Measurements from ENCODE around the gene LRRC17.
"Not testable (repeated sequence)": the region's sequence is repeated elsewhere in the genome, so short reads cannot be mapped to it uniquely, and the experiment has no call there.

The LRRC17 gene

DNA sequence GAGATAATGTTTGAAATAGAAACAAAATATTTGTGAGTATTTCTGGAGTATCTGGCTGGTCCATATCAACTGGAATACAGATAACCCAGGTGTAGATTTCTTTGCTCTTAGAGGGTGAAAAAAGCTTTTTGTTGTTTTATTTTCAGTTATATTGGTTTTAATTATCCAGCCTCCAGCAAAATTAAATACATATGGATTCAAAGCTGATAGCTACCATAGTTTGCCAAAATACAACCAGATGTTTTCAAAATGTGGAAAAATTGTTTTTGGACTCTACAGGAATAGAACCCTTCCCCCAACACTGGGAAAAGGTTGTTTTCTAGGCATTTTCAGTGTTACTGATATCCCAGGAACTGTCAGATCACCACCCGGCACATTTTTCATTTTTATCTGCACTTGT lies 30.1 kb downstream of the LRRC17 start:
- no peak for DNase-seq (ENCODE audit: low read depth)

DNA sequence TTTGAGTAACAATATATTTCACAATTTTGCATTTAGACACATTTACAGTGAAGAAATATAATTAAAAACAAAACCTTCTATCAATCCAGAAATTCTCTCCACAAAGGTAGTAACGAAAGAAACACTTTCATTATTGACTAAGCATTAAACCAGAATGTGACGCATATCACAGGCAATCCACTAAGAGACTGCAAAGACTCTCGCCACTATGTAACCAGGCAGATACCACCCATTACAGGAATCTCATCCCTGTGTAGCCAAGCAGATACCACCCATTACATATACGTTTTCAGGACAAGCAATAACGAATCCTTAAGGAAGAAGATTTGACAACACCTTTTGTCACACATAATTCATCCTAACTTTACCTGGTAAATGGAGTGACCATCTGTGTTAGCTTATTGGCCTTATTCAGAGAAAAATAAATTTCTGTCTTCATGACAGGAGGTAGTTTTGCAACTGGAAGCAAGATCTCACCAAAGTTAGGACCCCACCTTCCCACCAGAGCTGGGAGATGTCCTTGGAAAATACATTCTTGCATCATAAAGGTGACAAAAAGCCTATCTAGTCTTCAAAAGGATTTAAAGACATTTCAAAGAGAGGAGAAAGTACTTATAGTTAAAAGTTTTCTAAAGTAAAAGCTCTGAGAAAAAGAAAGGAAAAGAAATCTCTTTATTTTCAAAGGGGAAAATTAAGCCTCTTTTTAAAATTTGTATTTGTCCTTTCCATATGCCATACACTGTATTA lies 30.8 kb downstream of the LRRC17 start:
- no peak for DNase-seq (ENCODE audit: low read depth)

DNA sequence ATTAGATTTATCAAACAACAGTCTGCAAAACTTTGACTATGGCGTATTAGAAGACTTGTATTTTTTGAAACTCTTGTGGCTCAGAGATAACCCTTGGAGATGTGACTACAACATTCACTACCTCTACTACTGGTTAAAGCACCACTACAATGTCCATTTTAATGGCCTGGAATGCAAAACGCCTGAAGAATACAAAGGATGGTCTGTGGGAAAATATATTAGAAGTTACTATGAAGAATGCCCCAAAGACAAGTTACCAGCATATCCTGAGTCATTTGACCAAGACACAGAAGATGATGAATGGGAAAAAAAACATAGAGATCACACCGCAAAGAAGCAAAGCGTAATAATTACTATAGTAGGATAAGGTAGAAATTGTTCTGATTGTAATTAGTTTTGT lies 31.4 kb downstream of the LRRC17 start:
- DNase-seq (ENCODE audit: low read depth) = no peak

DNA sequence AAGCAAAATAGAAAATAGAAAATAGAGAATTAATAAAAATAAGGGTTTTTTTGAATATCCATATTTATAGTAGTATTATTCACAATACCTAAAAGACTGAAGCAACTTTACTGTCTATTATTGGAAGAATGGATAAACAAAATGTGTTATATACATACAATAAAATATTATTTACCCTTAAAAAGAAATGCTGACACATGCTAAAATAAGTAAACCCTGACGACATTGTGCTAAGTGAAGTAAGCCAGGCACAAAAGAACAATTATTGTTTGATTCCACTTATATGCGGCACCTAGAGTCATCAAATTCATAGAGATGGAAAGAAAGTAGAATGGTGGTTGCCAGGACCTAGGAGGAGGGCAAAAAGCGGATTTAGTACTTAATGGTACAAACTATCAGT lies 39.0 kb downstream of the LRRC17 start:
- no peak for DNase-seq (ENCODE audit: low read depth)

DNA sequence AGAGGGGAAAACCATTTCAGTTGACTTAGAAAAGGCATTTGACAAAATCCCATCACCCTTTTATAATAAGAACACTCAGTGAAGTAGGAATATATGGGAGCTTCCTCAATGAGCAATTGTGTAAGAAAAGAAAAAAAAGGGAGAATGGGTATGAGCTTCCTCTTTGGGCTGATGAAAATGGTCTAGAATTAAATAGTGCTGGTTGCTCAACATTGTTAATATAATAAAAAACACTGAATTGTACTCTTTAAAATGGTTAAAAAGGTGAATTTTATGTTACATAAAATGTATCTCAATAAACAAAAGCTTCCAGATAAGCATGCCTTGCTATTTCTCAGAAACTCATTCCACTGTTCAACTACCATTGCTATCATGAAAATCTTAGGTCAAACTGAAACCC lies 40.6 kb downstream of the LRRC17 start:
- DNase-seq (ENCODE audit: low read depth) = no peak

DNA sequence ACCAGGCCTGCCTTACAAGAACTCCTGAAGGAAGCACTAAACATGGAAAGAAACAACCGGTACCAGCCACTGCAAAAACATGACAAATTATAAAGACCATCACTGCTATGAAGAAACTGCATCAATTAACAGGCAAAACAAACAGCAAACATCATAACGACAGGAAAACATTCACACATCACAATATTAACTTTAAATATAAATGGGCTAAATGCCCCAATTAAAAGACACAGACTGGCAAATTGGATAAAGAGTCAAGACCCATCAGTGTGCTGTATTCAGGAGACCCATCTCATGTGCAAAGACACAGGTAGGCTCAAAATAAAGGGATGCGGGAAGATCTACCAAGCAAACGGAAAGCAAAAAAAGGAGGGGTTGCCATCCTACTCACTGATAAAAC lies 41.6 kb downstream of the LRRC17 start:
- not testable (repeated sequence) for DNase-seq (ENCODE audit: low read depth)

DNA sequence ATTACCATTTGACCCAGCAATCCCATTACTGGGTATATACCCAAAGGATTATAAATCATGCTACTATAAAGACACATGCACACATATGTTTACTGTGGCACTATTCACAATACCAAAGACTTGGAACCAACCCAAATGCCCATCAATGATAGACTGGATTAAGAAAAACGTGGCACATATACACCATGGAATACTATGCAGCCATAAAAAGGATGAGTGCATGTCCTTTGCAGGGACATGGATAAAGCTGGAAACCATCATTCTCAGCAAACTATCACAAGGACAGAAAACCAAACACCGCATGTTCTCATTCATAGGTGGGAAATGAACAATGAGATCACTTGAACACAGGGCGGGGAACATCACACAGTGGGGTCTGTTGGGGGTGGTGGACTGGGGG lies 45.2 kb downstream of the LRRC17 start:
- not testable (repeated sequence) for DNase-seq (ENCODE audit: low read depth)

DNA sequence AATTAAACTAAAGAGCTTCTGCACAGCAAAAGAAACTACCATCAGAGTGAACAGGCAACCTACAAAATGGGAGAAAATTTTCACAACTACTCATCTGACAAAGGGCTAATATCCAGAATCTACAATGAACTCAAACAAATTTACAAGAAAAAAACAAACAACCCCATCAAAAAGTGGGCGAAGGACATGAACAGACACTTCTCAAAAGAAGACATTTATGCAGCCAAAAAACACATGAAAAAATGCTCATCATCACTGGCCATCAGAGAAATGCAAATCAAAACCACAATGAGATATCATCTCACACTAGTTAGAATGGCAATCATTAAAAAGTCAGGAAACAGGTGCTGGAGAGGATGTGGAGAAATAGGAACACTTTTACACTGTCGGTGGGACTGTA lies 49.2 kb downstream of the LRRC17 start:
- not testable (repeated sequence) for DNase-seq (ENCODE audit: low read depth)

DNA sequence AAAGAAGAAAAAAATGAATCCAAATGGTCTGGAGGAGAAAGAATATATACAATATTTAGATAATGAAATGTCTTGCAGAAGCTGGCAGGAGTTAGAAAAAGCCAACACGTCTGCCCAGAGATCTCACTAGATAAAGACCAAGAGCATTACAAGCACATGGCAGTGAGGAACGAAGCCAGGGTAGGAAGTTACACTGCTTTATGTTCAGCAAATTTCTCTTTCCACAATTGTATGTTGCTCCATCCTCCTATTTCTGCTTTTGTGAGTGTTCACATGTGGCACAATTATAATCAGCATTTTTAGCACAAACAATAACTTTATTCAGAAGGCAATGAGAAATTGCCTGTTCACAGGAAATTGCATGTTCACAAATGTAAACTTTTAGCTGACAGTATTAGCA lies 53.7 kb downstream of the LRRC17 start:
- DNase-seq (ENCODE audit: low read depth) = no peak

DNA sequence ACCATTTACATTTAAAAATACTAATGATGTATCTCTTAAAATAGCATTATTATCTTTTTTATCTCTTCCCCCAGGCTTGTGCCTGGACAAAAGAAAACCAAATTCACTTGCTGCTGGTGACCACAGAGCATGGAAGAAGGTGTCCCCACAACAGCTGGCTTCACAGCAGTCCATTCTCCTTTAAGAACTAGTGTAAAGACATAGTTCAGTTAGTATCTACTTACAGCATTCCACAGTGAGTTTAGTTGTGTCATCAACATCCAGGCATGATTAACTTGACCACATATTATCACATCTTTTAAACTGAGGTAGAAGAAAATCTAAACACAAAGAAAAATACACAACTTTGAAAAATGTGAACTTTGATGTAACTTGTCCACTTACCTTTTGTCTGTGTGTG lies 55.0 kb downstream of the LRRC17 start:
- DNase-seq (ENCODE audit: low read depth) = peak; percentile 55

DNA sequence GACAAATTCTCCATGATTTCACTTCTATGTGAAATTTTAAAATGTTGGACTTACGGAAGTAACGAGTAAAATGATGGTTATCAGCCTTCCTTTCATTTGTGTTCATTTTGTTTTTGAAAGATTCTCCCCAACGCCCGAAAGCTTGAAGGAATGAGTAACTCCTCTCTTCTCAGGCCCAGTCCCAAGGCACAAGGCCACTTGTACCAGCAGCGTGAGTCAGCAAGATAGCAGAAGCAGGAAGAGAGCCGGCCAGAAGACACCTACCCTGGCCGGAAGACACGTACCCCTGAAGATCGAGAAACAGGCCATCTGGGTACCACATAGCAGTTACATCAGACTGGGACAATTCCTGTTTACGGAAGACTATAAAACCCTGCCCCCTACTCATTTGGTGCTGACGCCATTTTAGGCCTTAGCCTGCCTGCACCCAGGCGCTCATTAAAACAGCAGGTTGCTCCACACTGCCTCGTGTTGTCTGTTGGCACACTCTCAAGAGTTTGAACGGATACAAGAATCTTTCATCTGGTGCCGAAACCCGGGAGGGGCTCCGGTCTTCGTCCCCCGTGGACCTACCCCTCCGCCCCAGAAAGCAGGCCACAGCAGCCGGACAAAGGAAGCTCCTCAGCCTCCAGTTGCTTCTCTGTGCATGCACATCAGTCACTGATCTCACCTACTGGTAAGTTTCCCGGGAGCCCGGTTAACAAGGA lies 60.4 kb downstream of the LRRC17 start:
- DNase-seq (ENCODE audit: low read depth) = no peak

DNA sequence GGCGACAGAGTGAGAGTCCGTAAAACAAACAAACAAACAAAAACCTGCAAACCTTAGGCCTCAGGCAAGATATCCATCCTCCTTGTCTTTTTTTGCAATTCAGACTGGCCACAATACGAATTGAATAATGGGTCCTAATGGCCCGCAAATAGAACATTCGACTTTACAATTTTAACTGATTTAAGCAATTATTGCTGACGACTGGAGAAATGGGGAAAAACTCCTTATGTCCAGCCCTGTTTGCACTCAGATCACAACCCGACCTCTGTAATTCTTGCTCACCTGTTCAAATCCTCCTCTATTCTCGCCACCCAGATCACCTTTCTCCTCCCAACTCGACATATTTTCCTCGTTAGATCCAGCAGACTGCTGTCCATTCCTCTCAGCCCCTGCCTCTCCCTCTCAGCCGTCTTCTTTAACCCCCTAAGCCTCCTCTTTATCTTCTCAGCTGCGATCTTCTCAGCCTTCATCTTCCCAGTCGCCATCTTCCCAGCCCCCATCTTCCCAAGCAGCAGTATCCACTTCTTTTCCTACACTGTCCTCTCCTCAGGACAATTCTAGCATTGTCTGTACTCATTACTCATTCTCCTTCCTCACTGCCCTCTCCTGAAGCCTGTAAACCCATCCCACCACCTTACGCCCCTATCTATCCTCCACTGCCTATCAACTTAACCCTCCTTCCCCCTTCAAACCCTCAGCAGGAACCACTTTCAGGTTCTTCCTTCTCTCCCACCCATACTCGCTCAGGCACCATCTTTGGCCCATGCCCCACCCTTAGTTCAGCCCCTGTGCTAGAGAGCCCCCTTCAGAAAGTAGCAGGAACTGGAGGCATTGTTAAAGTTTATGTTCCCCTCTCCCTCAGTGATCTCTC lies 61.8 kb downstream of the LRRC17 start:
- DNase-seq (ENCODE audit: low read depth) = no peak

DNA sequence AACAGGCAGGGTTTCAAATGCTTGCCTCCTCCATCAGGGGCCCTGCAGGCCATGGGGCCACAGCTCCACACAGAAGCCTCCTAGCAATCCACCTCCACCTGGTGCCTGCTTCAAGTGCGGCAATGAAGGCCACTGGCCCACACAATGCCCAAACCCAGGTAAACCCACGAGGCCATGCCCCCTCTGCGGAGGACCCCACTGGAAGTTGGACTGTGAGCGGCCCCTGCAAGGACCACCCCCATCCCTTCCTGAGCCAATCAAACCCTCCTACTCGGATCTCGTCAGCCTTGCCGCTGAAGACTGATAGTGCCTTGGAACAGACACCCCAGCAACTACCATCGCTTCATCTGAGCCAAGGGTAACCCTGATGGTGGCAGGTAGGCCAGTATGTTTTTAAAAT lies 63.1 kb downstream of the LRRC17 start:
- no peak for DNase-seq (ENCODE audit: low read depth)

DNA sequence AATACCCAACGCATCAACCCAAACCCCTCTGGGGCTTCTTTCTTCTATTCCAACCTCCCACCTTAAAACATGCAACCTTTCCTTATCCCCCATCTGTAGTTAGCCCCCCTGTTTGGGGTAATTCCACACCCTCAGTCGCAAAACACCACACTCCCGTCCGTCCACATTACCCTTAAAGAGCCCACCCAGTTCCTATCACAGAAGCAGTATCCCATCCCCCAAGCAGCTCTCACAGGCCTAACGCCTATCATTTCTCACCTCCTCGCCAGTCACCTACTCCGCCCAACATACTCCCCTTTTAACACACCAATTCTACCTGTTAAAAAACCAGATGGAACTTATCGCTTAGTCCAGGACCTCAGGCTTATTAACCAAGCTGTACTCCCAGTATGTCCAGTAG lies 63.7 kb downstream of the LRRC17 start:
- DNase-seq (ENCODE audit: low read depth) = no peak

DNA sequence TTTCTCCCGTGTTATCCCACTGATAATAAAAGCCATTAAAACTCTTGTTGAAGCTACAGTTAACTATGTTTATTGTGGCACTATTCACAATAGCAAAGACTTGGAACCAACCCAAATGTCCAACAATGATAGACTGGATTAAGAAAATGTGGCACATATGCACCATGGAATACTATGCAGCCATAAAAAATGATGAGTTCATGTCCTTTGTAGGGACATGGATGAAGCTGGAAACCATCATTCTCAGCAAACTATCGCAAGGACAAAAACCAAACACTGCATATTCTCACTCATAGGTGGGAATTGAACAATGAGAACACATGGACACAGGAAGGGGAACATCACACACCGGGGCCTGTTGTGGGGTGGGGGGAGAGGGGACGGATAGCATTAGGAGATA lies 64.8 kb downstream of the LRRC17 start:
- DNase-seq (ENCODE audit: low read depth) = not testable (repeated sequence)

DNA sequence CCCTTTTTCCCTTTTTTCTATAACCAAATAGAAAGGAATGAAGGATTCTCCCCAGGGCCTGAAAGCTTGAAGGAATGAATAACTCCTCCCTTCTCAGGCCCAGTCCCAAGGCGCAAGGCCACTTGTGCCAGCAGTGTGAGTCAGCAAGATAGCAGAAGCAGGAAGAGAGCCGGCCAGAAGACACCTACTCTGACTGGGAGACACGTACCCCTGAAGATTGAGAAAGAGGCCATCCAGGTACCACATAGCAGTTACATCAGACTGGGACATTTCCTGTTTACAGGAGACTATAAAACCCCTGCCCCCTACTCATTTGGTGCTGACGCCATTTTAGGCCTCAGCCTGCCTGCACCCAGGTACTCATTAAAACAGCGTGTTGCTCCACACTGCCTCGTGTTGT lies 65.5 kb downstream of the LRRC17 start:
- DNase-seq (ENCODE audit: low read depth) = peak; percentile 83

DNA sequence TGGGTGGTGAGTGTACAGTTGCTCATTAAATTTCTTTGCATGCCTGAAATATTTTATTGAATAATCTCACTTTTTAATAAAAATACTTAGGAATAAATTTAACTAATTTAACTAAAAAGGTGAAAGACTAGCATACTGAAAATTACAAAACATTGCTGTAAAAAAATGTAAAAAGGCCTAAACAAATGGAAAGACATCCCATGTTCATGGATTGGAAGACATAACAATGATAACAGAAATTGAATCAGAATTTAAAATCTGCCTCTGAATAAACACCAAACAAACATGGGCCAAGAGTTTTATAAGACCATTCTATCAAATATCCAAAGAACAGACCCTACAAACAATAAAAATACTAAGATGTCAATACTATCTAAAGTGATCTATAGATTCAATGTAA lies 66.9 kb downstream of the LRRC17 start:
- no peak for DNase-seq (ENCODE audit: low read depth)

DNA sequence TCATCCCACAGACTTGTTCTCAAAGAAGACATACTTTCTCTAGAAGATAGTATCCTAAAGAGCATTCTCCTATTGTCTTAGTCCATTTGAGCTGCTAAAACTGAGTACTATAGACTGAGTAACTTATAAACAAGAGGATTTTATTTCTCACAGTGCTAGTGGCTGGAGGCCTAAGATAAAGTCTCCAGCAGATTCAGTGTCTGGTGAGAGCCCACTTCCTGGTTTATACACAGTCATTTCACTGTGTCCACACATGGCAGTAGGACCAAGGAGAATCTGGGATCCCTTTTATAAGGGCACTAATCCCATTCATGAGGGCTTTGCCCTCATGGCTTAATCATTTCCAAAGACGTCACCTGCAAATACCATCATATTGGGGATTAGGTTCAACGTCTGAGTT lies 68.7 kb downstream of the LRRC17 start:
- DNase-seq (ENCODE audit: low read depth) = no peak

DNA sequence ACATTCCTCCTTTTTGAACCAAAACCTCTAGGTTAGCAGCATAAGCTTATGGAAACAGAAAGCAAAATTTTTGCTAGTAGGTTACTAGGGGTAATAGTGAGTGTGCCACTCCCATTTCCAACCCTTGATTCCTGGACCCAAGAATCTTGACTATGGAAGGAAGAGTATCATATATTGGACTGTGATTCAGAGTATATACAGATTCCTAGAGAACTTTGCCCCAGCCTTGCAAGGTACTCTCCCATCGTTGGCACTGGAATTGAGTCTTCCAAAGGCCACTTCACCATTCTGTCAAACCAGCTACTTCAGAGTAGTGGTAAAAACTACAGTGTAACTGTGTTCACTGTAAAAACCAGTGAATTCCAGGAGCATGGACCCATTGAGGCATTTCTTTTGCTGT lies 69.4 kb downstream of the LRRC17 start:
- no peak for DNase-seq (ENCODE audit: low read depth)

DNA sequence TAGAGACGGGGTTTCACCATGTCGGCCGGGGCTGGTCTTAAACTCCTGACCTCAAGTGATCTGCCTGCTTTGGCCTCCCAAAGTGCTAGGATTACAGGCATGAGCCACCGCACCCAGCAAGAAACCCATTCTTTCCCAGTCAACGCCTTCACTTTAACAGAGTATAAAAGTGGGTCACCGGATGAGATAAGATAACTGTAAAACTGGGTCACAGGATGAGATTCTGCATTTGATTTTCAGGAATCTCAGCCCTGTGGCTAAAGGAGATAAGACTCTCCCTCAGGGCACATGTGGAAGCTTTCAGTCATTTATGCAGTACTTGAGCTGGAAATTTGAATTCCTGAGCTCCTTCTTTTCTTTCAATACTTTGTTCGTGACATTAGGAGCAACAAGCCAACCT lies 70.8 kb downstream of the LRRC17 start:
- DNase-seq (ENCODE audit: low read depth) = no peak

DNA sequence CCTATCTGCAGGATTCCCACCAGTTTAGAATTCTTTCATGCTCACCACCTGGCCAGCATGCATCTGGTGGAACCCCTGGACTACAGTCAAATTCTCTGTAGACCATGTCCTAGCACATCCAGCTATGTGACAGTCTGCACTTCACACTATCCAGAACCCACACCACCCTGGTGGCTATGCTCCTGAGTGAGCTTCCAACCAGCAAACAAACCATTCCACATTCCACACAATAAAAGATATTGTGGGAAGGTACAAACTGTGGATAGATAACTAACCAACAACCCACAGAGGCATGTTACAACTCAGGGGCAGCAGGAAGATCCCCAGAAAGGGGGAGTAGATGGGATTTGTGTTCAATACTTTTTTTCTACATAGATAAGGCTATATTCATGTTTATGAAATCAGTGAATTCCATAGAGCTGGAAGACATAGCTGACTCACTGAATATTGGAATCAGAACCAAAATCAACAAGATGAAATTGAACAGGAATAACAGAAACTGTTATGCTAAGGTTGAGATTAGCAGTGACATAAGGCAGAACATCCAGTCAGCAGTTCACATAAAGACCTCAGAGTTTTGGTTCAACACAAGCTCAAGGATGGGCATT lies 72.5 kb downstream of the LRRC17 start:
- no peak for DNase-seq (ENCODE audit: low read depth)

DNA sequence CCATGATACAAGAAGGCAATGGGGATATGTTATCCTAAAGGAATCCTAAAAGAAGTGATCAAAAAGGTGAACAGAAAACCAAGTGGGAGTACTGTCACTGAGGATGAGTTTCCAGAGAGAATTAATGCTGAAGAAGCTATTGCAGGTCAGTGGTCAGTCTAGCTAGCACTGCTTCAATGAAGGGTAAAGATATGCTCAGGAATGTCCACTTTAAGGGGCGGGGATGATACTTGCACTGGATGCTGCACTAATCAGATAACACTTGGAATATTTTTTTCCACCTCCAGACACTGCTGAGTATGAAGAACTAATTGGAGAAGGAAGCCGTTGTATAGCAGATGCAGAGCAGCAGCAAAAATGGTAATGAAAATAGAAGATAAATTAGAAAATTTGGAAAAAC lies 75.3 kb downstream of the LRRC17 start:
- no peak for DNase-seq (ENCODE audit: low read depth)

Measured in ELR (cell line).